HG03565 (cell line): ENCODE data around the gene GPNMB.
"Not testable (repeated sequence)": the region's sequence is repeated elsewhere in the genome, so short reads cannot be mapped to it uniquely, and the experiment has no call there.

Experiments
- ATAC-seq: cut with Tn5 transposase; IDR thresholded peaks from one replicate; pipeline ENCODE4 v1.9.1; 2021; ENCODE audit warnings: mild to moderate bottlenecking, moderate library complexity; ENCODE audit not compliant: unreplicated experiment

Gene GPNMB

GRCh38 chr7:23246555-23246954 lies at the start of gene GPNMB:
TSS of gene GPNMB (plus strand) at chr7:23246775. CDS start at chr7:23246858, 83 bp downstream.
- no peak for ATAC-seq

GRCh38 chr7:23197745-23198144 lies 48.8 kb upstream of the GPNMB start:
- not testable (repeated sequence) for ATAC-seq

GRCh38 chr7:23200331-23200730 lies 46.2 kb upstream of the GPNMB start:
- no peak for ATAC-seq

- no peak for ATAC-seq
Observed at GRCh38 chr7:23204241-23204640, 42.3 kb upstream of the GPNMB start.

GRCh38 chr7:23205577-23205908 lies 41.0 kb upstream of the GPNMB start:
- ATAC-seq = no peak

- ATAC-seq = no peak
Observed at GRCh38 chr7:23205909-23206767, 40.4 kb upstream of the GPNMB start.

GRCh38 chr7:23207021-23207420 lies 39.6 kb upstream of the GPNMB start:
- no peak for ATAC-seq

GRCh38 chr7:23207884-23208283 lies 38.7 kb upstream of the GPNMB start:
- ATAC-seq = no peak

- no peak for ATAC-seq
Observed at GRCh38 chr7:23208316-23208715, 38.3 kb upstream of the GPNMB start.

- ATAC-seq = no peak
Observed at GRCh38 chr7:23210506-23210905, 36.1 kb upstream of the GPNMB start.

- ATAC-seq = no peak
Observed at GRCh38 chr7:23211589-23211988, 35.0 kb upstream of the GPNMB start.

- ATAC-seq = no peak
Observed at GRCh38 chr7:23212395-23212794, 34.2 kb upstream of the GPNMB start.

GRCh38 chr7:23212841-23213240 lies 33.7 kb upstream of the GPNMB start:
- no peak for ATAC-seq

GRCh38 chr7:23213755-23214154 lies 32.8 kb upstream of the GPNMB start:
- ATAC-seq = no peak

GRCh38 chr7:23214423-23214822 lies 32.2 kb upstream of the GPNMB start:
- no peak for ATAC-seq

- ATAC-seq = no peak
Observed at GRCh38 chr7:23214938-23215337, 31.6 kb upstream of the GPNMB start.

GRCh38 chr7:23216021-23216420 lies 30.6 kb upstream of the GPNMB start:
- ATAC-seq = no peak

GRCh38 chr7:23218196-23218595 lies 28.4 kb upstream of the GPNMB start:
- no peak for ATAC-seq

GRCh38 chr7:23220690-23221305 lies 25.8 kb upstream of the GPNMB start:
- ATAC-seq = no peak

- ATAC-seq = no peak
Observed at GRCh38 chr7:23222439-23223030, 24.0 kb upstream of the GPNMB start.

GRCh38 chr7:23224364-23224763 lies 22.2 kb upstream of the GPNMB start:
- not testable (repeated sequence) for ATAC-seq

- ATAC-seq = no peak
Observed at GRCh38 chr7:23226844-23227450, 19.6 kb upstream of the GPNMB start.
